Islet precursor cell (in vitro differentiated cells): ENCODE results near the gene ANXA1.

Source experiments
- DNase-seq: peaks from one replicate; pipeline ENCODE4 v3.0.0-alpha.2; 2018

Gene ANXA1

DNA sequence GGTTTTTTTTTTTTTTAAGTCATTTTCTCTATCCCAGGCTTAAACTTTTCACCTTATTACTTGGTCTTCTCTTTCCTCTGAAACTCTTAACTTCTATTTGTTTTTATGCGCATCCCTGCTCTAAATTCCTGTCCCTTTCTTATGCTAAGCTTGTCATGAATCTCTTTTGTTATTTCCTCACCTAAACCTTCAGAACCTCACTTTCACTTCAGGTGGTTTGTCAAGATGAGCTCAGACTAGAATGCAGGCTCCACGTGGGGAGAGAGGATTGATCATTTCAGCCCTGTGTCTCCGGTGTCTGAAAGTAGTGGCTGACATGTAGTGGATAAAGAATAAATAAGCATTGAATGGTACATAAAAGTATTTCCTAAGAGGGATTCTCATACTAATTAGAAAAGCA, 63.6 kb downstream of the ANXA1 start:
- DNase-seq = no peak

DNA sequence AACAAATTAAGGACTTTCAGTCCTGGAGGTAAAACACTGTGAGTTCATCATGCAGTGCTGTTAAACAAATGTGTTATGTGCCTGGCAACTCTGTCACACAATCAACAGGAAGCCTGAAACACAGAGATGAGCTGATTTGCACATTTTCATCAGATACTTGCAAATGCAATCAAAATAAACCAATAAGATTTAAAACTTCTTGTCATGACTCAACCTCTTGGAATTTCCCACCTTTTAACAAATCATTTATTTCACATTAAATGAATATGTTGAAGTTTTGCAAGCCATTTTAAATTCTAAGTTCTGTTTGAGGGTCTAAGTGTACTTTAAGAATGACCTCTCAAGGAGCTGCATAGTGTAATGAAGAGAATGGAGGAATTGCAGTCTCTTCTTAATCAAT, 64.4 kb downstream of the ANXA1 start:
- DNase-seq = no peak
